K562 (cell line): Measurements from ENCODE around the gene CNGB1. TPM values are rescaled to one million over a fixed set of nuclear protein-coding genes. Genes with fewer than 3 reads are reported as not detected.

Experiments
- ARNT ChIP-seq, 2 experiments: fragments of 450-650 bp; IDR thresholded peaks; 2 replicates each; pipeline ENCODE4 v1.6.1; 2016; ENCODE audit warnings: mild to moderate bottlenecking in 1 of 2
- C11orf30 ChIP-seq: fragments of 450-650 bp; IDR thresholded peaks from 2 replicates; pipeline ENCODE4 v1.6.1; 2016; ENCODE audit warnings: low read depth, mild to moderate bottlenecking
- CCNT2 ChIP-seq: IDR thresholded peaks from 2 replicates; pipeline ENCODE4 v1.6.1; 2011; ENCODE audit warnings: borderline replicate concordance, low read depth, mild to moderate bottlenecking, moderate library complexity, mixed read lengths, low read length; ENCODE audit not compliant: insufficient read length; ENCODE audit errors: extremely low read depth
- EHMT2 ChIP-seq: fragments of 450-650 bp; IDR thresholded peaks from 2 replicates; pipeline ENCODE4 v1.6.1; 2018; ENCODE audit warnings: antibody characterized with exemption
- EP400 ChIP-seq: fragments of 450-650 bp; IDR thresholded peaks from 2 replicates; pipeline ENCODE4 v1.6.1; 2017; ENCODE audit warnings: antibody characterized with exemption, mild to moderate bottlenecking, moderate library complexity
- FOS ChIP-seq: IDR thresholded peaks from 3 replicates; pipeline ENCODE4 v1.6.1; 2011; ENCODE audit not compliant: insufficient read length; ENCODE audit errors: extremely low read depth
- FOSL1 ChIP-seq: fragments of 200-800 bp; sonication (Bioruptor generic); conservative IDR thresholded peaks from 2 replicates; pipeline ENCODE4 v1.6.1; 2016; ENCODE audit warnings: missing genetic modification characterization, missing compliant biosample characterization
- GABPB2 ChIP-seq: fragments of 250-450 bp; sonication (Bioruptor Pico); conservative IDR thresholded peaks from 2 replicates; pipeline ENCODE4 v1.5.1; 2021; ENCODE audit warnings: mild to moderate bottlenecking
- HNRNPH1 ChIP-seq: fragments of 200-400 bp; formaldehyde crosslinking; optimal IDR thresholded peaks from 2 replicates; pipeline ENCODE3; 2017; ENCODE audit warnings: low read depth, mild to moderate bottlenecking, low read length, moderate library complexity
- ILK ChIP-seq: fragments of 450-650 bp; IDR thresholded peaks from 2 replicates; pipeline ENCODE4 v1.6.1; 2016; ENCODE audit warnings: missing genetic modification characterization, low read depth, mild to moderate bottlenecking, missing compliant biosample characterization, moderate library complexity, borderline replicate concordance
- KDM5B ChIP-seq: fragments of 200-600 bp; sonication (generic); IDR thresholded peaks from 2 replicates; pipeline ENCODE4 v1.6.1; 2012; ENCODE audit warnings: low read depth, mild to moderate bottlenecking, moderate library complexity, low read length, control low read depth, inconsistent platforms; ENCODE audit not compliant: insufficient replicate concordance
- MEIS2 ChIP-seq: fragments of 450-650 bp; IDR thresholded peaks from 2 replicates; pipeline ENCODE4 v1.6.1; 2014; ENCODE audit warnings: mild to moderate bottlenecking; ENCODE audit not compliant: partially characterized antibody
- MTA3 ChIP-seq: fragments of 450-650 bp; formaldehyde crosslinking; IDR thresholded peaks from 2 replicates; pipeline ENCODE4 v1.6.1; 2017; ENCODE audit warnings: mild to moderate bottlenecking, borderline replicate concordance
- NCOR1 ChIP-seq: fragments of 450-650 bp; IDR thresholded peaks from 2 replicates; pipeline ENCODE4 v1.6.1; 2016; ENCODE audit warnings: mild to moderate bottlenecking, moderate library complexity
- NFRKB ChIP-seq: fragments of 450-650 bp; IDR thresholded peaks from 2 replicates; pipeline ENCODE4 v1.6.1; 2016; ENCODE audit warnings: low read depth
- POLR2A ChIP-seq: fragments of 450-650 bp; conservative IDR thresholded peaks from 2 replicates; pipeline ENCODE4 v1.6.1; 2016
- RAD51 ChIP-seq: fragments of 450-650 bp; IDR thresholded peaks from 2 replicates; pipeline ENCODE4 v1.7.1; 2016; ENCODE audit warnings: low read depth, mild to moderate bottlenecking, borderline replicate concordance
- RBM17 ChIP-seq: fragments of 200-400 bp; formaldehyde crosslinking; IDR thresholded peaks from 2 replicates; pipeline ENCODE4 v1.6.1; 2017; ENCODE audit warnings: low read depth, mild to moderate bottlenecking, low read length, borderline replicate concordance
- RFX5 ChIP-seq: IDR thresholded peaks from 2 replicates; pipeline ENCODE4 v1.6.1; 2011; ENCODE audit warnings: low read depth, mild to moderate bottlenecking, improper control_type of control experiment, low read length
- SPI1 ChIP-seq: IDR thresholded peaks from 2 replicates; pipeline ENCODE4 v1.6.1; 2011; ENCODE audit warnings: low read depth, low read length, control low read depth, borderline replicate concordance
- TCF7L2 ChIP-seq: fragments of 150-350 bp; IDR thresholded peaks from 2 replicates; pipeline ENCODE4 v1.6.1; 2016; ENCODE audit warnings: low read depth, mild to moderate bottlenecking, low read length, moderate library complexity
- TRIM24 ChIP-seq, 2 experiments: fragments of 450-650 bp; IDR thresholded peaks; 2 replicates each; pipeline ENCODE4 v1.6.1; 2016
- ZKSCAN1 ChIP-seq: fragments of 150-350 bp; IDR thresholded peaks from 2 replicates; pipeline ENCODE4 v1.6.1; 2016; ENCODE audit warnings: low read depth, low read length
- ZNF239 ChIP-seq: fragments of 250-450 bp; sonication (Bioruptor Pico); IDR thresholded peaks from 2 replicates; pipeline ENCODE4 v1.4.0; 2020; ENCODE audit warnings: mild to moderate bottlenecking
- ZNF24 ChIP-seq: fragments of 450-650 bp; IDR thresholded peaks from 2 replicates; pipeline ENCODE4 v1.6.1; 2016
- ZNF263 ChIP-seq: sonication (generic); formaldehyde crosslinking; IDR thresholded peaks from 2 replicates; pipeline ENCODE4 v1.8.0; 2022; ENCODE audit warnings: mild to moderate bottlenecking, missing genetic modification reagents, borderline replicate concordance
- ZNF311 ChIP-seq: fragments of 250-450 bp; sonication (Bioruptor Pico); IDR thresholded peaks from 2 replicates; pipeline ENCODE4 v1.4.0; 2020; ENCODE audit warnings: mild to moderate bottlenecking, moderate library complexity
- polyA plus RNA-seq, 8 experiments: library from polyadenylated mRNA; depleted of rRNA in 4 of 8; stranded (reverse) in 5 of 8; unstranded in 3 of 8; fragments of >200 nt; fragmentation: Nextera tagmentation in 2 of 8; fragmentation: Illumina TruSeq in 1 of 8; extraction: Ambion mirVana in 2 of 8; extraction: Trizol in 1 of 8; gene quantifications; 2 replicates each; pipeline versions ENCODE4 v1.2.1 to v1.2.3, GENCODE V29; 2011 to 2014; ENCODE audit warnings: inconsistent platforms in 1 of 8, missing spikeins in 1 of 8
- total RNA-seq, 7 experiments: library from RNA; depleted of rRNA in 6 of 7; stranded (reverse); fragments of >200 nt in 6 of 7; fragmentation: Illumina TruSeq in 2 of 7; extraction: Trizol in 2 of 7; gene quantifications; 2 replicates each; pipeline versions ENCODE4 v1.2.1 to v1.2.3, GENCODE V29; 2011 to 2021; ENCODE audit warnings: low replicate concordance in 1 of 7
- TF ChIP-seq, protein P1 (sequence below): IDR thresholded peaks from 2 replicates; pipeline ENCODE4 v1.6.1; 2016; ENCODE audit warnings: missing genetic modification characterization, missing compliant biosample characterization
- TF ChIP-seq, protein P2 (sequence below): fragments of 150-350 bp; conservative IDR thresholded peaks from 2 replicates; pipeline ENCODE4 v1.6.1; 2014; ENCODE audit warnings: low read length

CNGB1 gene
- total and polyA plus RNA-seq, 9 of the 15 experiments (the other 6 are each of a cell fraction or from before 2014, with no cell fraction given), result not detected

DNA sequence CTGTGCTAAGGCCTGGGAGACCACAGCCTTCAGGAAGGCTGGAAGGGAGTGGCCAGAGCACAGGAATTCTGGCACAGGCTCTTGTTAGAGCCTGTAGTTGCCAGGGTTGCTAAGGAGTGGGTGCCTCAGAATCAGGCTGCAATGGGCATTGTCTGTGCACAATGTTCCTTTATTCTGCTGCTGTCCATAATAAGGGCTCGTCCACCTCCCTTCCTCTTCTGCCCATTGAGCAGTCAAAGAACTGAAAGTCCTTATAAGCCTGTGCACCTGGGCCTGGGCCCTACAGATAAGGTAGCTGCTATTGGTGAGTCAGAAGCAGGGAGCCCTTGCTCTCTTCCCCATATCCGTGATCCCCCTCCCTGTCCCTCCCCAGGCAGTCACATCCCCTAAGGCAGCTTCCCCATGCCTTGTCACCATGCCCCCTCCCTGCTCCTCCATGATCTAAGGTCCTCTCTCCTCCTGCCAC, 5.4 kb upstream of the CNGB1 start (continued):
- TF ChIP-seq FOS (peak; percentile 64), MTA3 (no peak; the same call in 1 of the 2 replicates), ILK (tag) (no peak), C11orf30 (peak; percentile 38; the same call in 1 of the 2 replicates), RFX5 (no peak), EP400 (peak; percentile 14; the same call in 1 of the 2 replicates), GABPB2 (CRISPR knock-in tag) (no peak), EHMT2 (peak; percentile 75), ZNF311 (CRISPR knock-in tag) (no peak), KDM5B (peak; percentile 36), ZKSCAN1 (peak; percentile 69; the same call in 1 of the 2 replicates), FOSL1 (tag) (peak; percentile 96), SPI1 (peak; percentile 84), TCF7L2 (no peak), RAD51 (no peak), ZNF239 (CRISPR knock-in tag) (peak; percentile 52), NFRKB (0 out of 2 replicates have a peak, but pooled peaks have one; percentile 44), ZNF263 (peak; percentile 91), MEIS2 (peak; percentile 26), CCNT2 (peak; percentile 83), NCOR1 (peak; percentile 92), ARNT (IDR thresholded peaks at IDR 0.05) (peak; percentile 38 to 77; a peak in 1 of 4 replicates), HNRNPH1 (no peak), TRIM24 (IDR thresholded peaks at IDR 0.05) (peak; percentile 60 to 78; a peak in 2 of 4 replicates), POLR2A (peak; percentile 61), RBM17 (no peak), ZNF24 (0 out of 2 replicates have a peak, but pooled peaks have one; percentile 25)
- TF ChIP-seq, protein P1, sequence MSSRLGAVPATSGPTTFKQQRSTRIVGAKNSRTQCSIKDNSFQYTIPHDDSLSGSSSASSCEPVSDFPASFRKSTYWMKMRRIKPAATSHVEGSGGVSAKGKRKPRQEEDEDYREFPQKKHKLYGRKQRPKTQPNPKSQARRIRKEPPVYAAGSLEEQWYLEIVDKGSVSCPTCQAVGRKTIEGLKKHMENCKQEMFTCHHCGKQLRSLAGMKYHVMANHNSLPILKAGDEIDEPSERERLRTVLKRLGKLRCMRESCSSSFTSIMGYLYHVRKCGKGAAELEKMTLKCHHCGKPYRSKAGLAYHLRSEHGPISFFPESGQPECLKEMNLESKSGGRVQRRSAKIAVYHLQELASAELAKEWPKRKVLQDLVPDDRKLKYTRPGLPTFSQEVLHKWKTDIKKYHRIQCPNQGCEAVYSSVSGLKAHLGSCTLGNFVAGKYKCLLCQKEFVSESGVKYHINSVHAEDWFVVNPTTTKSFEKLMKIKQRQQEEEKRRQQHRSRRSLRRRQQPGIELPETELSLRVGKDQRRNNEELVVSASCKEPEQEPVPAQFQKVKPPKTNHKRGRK (tag), result no peak
- TF ChIP-seq, protein P2, sequence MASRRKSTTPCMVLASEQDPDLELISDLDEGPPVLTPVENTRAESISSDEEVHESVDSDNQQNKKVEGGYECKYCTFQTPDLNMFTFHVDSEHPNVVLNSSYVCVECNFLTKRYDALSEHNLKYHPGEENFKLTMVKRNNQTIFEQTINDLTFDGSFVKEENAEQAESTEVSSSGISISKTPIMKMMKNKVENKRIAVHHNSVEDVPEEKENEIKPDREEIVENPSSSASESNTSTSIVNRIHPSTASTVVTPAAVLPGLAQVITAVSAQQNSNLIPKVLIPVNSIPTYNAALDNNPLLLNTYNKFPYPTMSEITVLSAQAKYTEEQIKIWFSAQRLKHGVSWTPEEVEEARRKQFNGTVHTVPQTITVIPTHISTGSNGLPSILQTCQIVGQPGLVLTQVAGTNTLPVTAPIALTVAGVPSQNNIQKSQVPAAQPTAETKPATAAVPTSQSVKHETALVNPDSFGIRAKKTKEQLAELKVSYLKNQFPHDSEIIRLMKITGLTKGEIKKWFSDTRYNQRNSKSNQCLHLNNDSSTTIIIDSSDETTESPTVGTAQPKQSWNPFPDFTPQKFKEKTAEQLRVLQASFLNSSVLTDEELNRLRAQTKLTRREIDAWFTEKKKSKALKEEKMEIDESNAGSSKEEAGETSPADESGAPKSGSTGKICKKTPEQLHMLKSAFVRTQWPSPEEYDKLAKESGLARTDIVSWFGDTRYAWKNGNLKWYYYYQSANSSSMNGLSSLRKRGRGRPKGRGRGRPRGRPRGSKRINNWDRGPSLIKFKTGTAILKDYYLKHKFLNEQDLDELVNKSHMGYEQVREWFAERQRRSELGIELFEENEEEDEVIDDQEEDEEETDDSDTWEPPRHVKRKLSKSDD, result no peak
